Esophagus squamous epithelium (tissue), 5 donors: Measurements from ENCODE around the gene CLIP4. TPM values are rescaled to one million over a fixed set of nuclear protein-coding genes. Genes with fewer than 3 reads are reported as not detected.

Experiments used
- DNase-seq: peaks from one replicate; lab custom pipeline; 2025; lab: John Stamatoyannopoulos, UW
- H3K27ac ChIP-seq, 4 donors: fragments of 200-600 bp; sonication (generic); one replicate each; pipeline ENCODE4 v1.5.1; 2016 to 2019; ENCODE audit warnings: mild to moderate bottlenecking in 1 of 4
- H3K27me3 ChIP-seq, 4 donors: fragments of 200-600 bp; sonication (generic); 1 replicate in 3 of 4; 2 replicates in 1 of 4; pipeline versions ENCODE4 v1.5.1 to v1.6.0; 2017 to 2021; ENCODE audit warnings: antibody characterized with exemption in 1 of 4
- H3K36me3 ChIP-seq, 3 donors: fragments of 200-600 bp; sonication (generic); one replicate each; pipeline ENCODE4 v1.5.1; 2016 to 2019
- H3K4me1 ChIP-seq, 3 donors: fragments of 200-600 bp; sonication (generic); one replicate each; pipeline ENCODE4 v1.5.1; 2017 to 2019
- H3K4me3 ChIP-seq, 4 donors: fragments of 200-600 bp; sonication (generic); 1 replicate in 3 of 4; 2 replicates in 1 of 4; pipeline ENCODE4 v1.5.1; 2016 to 2019; ENCODE audit warnings: mild to moderate bottlenecking in 2 of 4, moderate library complexity in 1 of 4
- H3K9me3 ChIP-seq, 3 donors: fragments of 200-600 bp; sonication (generic); one replicate each; pipeline ENCODE4 v1.5.1; 2016 to 2019
- POLR2A ChIP-seq, 4 donors: fragments of 450-650 bp; IDR thresholded peaks; one replicate each; pipeline ENCODE4 v1.6.1; 2017; ENCODE audit warnings: antibody characterized with exemption in 4 of 4, mild to moderate bottlenecking in 4 of 4, moderate library complexity in 3 of 4
- WGBS, 2 donors: methylation state at CpG; one replicate each; pipeline ENCODE4 v1.1.5; 2018; 5-methylcytosine and 5-hydroxymethylcytosine counted together
- intact Hi-C: fragments of 100-400 bp; cut with DNase I; formaldehyde crosslinking; loops from one replicate; pipeline ENCODE4 v1.15.0; 2022
- total RNA-seq, 4 donors: library from RNA; depleted of rRNA; stranded (reverse); fragments of >200 nt; gene quantifications; one replicate each; pipeline ENCODE4 v1.1.0, GENCODE V29; 2016
- TF ChIP-seq, protein P1 (sequence below), 6 experiments: fragments of 450-650 bp in 4 of 6; fragments of 200-600 bp in 2 of 6; sonication (generic) in 2 of 6; IDR thresholded peaks; one replicate each; pipeline ENCODE4 v1.5.1; 2016 to 2019; ENCODE audit warnings: antibody characterized with exemption in 6 of 6, mild to moderate bottlenecking in 4 of 6, moderate library complexity in 4 of 6
- donor health status: DM: yes; HTN: yes; CAD: no.

Gene CLIP4
- total RNA-seq, 4 donors from 2014 or later, result 39.7 to 85.3 (median 46.5) TPM

DNA sequence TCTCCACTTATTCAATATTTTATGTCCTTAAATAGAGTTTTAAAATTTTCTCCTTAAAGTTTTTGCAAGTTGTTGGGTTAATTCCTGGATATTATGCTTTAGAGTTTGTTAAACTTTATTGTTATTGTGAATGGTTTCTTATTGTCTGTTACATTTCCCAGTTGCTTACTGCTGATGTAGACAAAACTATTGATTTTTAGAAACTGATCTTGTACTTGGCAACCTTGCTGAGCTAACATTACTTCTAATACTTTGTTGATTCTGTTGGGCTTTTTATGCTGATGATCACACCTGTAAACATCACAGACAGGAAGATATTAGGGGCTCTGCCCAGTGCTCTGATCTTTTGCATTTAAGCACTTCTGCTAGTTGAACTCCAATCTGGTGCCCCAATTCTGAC lies 2.8 kb upstream of the CLIP4 start:
- no peaks in the 10 kb centered on the region for H3K36me3 ChIP-seq
- TF ChIP-seq, protein P1, sequence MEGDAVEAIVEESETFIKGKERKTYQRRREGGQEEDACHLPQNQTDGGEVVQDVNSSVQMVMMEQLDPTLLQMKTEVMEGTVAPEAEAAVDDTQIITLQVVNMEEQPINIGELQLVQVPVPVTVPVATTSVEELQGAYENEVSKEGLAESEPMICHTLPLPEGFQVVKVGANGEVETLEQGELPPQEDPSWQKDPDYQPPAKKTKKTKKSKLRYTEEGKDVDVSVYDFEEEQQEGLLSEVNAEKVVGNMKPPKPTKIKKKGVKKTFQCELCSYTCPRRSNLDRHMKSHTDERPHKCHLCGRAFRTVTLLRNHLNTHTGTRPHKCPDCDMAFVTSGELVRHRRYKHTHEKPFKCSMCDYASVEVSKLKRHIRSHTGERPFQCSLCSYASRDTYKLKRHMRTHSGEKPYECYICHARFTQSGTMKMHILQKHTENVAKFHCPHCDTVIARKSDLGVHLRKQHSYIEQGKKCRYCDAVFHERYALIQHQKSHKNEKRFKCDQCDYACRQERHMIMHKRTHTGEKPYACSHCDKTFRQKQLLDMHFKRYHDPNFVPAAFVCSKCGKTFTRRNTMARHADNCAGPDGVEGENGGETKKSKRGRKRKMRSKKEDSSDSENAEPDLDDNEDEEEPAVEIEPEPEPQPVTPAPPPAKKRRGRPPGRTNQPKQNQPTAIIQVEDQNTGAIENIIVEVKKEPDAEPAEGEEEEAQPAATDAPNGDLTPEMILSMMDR (IDR thresholded peaks at IDR 0.05), result no peak
- TF ChIP-seq POLR2A (IDR thresholded peaks at IDR 0.05), result no peak
- H3K4me3 ChIP-seq, result no peak overlapping the region
- DNase-seq, result no peak
- peak overlapping the region in 1 of 4 donors; percentile 96 for H3K27ac ChIP-seq
- H3K27me3 ChIP-seq, result peaks cover 0 to 3% (median 0%) of the 10 kb centered on the region in 4 donors
- no peaks in the 10 kb centered on the region for H3K9me3 ChIP-seq
- intact Hi-C loops, result no loop called here
- peaks cover 19 to 66% (median 27%) of the 10 kb centered on the region in 3 donors for H3K4me1 ChIP-seq

DNA sequence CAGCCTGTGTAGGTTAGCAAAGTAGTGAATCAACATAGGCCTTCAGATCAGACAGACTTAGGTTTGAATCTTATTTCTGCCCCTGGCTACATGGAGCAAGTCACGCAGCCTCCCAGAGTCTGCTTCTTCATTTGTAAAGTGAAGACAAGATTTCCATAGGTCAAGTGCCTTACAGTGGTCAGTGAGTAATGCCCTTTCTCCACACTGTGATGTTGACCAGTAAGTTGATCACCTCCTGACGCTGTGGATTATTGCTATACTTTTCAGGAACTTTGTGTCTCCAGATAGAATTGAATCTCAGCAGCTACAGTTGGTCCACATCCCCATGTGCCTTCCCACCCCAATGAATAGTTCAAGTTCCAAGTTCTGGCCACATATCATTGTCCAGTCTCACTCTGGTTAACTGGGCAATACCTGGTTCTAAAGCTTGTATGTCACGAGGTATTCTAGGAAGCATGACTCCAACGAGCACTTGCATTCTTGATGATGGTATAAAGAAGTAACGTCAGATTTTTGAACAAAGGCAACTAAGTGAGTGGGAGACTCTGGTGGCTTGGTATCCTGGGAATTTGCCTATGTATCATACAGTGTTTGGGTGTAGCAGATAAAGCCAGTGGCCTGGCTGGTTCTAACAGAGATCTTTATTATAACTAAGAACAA lies 2.1 kb upstream of the CLIP4 start:
- H3K27me3 ChIP-seq, result peaks cover 0 to 3% (median 0%) of the 10 kb centered on the region in 4 donors
- H3K4me3 ChIP-seq, result no peak overlapping the region
- intact Hi-C loops, result no loop called here
- WGBS, 2 donors, result 85 to 91% methylated on average over 5 of the region's 5 CpGs
- H3K9me3 ChIP-seq, result no peaks in the 10 kb centered on the region
- H3K4me1 ChIP-seq, result peaks cover 24 to 66% (median 27%) of the 10 kb centered on the region in 3 donors
- H3K27ac ChIP-seq, result peak overlapping the region; percentile 96 to 99 (median 98)
- H3K36me3 ChIP-seq, result no peaks in the 10 kb centered on the region
- DNase-seq, result no peak
- TF ChIP-seq, protein P1 (IDR thresholded peaks at IDR 0.05), result no peak
- TF ChIP-seq POLR2A (IDR thresholded peaks at IDR 0.05), result no peak

DNA sequence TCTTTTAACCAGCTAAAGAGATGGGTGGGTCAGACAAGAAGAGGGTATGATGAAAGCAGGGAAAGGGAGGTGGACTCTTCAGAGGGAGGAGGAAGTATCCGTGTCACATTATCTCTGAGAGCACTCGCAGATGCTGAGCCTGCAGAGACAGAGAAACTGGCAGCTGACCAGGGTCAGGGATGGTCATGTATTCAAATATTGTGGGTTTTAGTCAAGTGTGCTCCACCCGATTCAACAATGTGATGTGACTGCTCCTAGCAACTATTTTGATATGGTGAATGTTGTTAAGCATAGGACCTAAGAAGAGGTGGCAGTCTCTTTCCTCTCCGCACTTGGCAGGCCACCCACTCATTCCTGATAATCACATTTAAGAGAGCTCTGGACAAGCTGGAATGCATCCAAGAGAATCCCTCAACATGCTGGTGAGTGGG lies 1.3 kb upstream of the CLIP4 start:
- 23 to 42% methylated on average over 4 of the region's 4 CpGs for WGBS, 2 donors
- no peaks in the 10 kb centered on the region for H3K36me3 ChIP-seq
- intact Hi-C loops, result no loop called here
- DNase-seq, result no peak
- H3K27ac ChIP-seq, result peak overlapping the region; percentile 96 to 99 (median 98)
- H3K4me3 ChIP-seq, result peak overlapping the region in 1 of 4 donors; percentile 69
- TF ChIP-seq, protein P1 (IDR thresholded peaks at IDR 0.05), result no peak
- peak in 1 of 4 donors; percentile 32 for TF ChIP-seq POLR2A (IDR thresholded peaks at IDR 0.05)
- peaks cover 27 to 66% (median 29%) of the 10 kb centered on the region in 3 donors for H3K4me1 ChIP-seq
- no peaks in the 10 kb centered on the region for H3K9me3 ChIP-seq
- peaks cover 0 to 3% (median 0%) of the 10 kb centered on the region in 4 donors for H3K27me3 ChIP-seq

DNA sequence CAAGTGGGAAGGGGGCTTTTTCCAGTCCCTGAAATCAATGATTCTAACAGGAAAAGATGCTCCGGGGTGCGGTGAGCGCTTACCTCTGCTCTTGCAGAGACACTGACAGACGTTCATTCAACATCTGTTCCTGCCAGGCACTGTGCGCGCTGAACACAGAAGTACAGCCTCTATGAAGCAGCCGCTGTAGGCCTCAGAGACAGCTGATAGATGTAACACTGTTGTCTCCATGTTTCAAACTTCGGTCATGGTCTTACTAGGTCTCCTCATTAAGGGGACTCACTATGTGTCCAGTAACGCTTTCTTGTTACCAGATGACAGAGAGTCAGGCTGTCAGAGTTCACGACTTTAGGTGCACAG lies 649 bp upstream of the CLIP4 start:
- intact Hi-C loops, result no loop called here
- TF ChIP-seq POLR2A (IDR thresholded peaks at IDR 0.05), result no peak
- TF ChIP-seq, protein P1 (IDR thresholded peaks at IDR 0.05), result no peak

More for the DNA sequence above, 649 bp upstream of the CLIP4 start:
- Histone ChIP-seq H3K36me3 (no peaks in the 10 kb centered on the region), H3K4me1 (peaks cover 33 to 66% (median 35%) of the 10 kb centered on the region in 3 donors), H3K27me3 (peaks cover 0 to 3% (median 0%) of the 10 kb centered on the region in 4 donors), H3K4me3 (peak overlapping the region; percentile 57 to 88 (median 70)), H3K27ac (peak overlapping the region; percentile 96 to 99 (median 98)), H3K9me3 (no peaks in the 10 kb centered on the region)
- no peak for DNase-seq
- 63 to 75% methylated on average over 7 to 9 of the region's 10 CpGs for WGBS, 2 donors
